HL-60 (cell line): ENCODE measurements around the gene GSK3B.

Experiments
- GABPA ChIP-seq: IDR thresholded peaks from 2 replicates; pipeline ENCODE4 v1.6.1; 2012; ENCODE audit warnings: low read depth
- POLR2AphosphoS5 ChIP-seq: IDR thresholded peaks from 2 replicates; pipeline ENCODE4 v1.6.1; 2012; ENCODE audit warnings: low read depth
- SPI1 ChIP-seq: IDR thresholded peaks from 2 replicates; pipeline ENCODE4 v1.6.1; 2012; ENCODE audit warnings: low read depth, mild to moderate bottlenecking, borderline replicate concordance
- TF ChIP-seq, protein P1 (sequence below): IDR thresholded peaks from one replicate; pipeline ENCODE4 v1.5.1; 2011; ENCODE audit warnings: low read length, control low read depth, inconsistent platforms; ENCODE audit not compliant: insufficient read depth
- TF ChIP-seq, protein P2 (sequence below): IDR thresholded peaks from 2 replicates; pipeline ENCODE4 v1.6.1; 2012; ENCODE audit warnings: low read depth; ENCODE audit not compliant: insufficient replicate concordance

DNA sequence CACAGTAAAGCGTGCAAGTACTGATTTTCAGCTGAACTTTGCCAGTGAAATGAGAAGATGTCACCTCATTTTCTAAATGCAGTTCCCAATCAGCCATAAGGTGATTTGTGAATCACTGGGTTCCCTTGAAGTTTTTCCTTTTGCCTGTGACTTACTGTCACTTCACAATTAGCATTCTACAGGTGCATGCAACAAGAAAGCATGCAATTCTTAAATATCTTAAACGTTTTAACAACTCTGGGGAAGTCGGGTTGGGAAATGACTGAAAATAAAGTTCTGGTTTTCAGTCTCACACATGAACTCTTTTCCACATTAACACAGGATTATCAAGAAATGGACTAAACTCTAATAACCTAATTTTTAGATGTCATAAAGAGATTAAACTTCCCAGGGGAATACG is 5.2 kb downstream of the GSK3B start:
- TF ChIP-seq, protein P1, sequence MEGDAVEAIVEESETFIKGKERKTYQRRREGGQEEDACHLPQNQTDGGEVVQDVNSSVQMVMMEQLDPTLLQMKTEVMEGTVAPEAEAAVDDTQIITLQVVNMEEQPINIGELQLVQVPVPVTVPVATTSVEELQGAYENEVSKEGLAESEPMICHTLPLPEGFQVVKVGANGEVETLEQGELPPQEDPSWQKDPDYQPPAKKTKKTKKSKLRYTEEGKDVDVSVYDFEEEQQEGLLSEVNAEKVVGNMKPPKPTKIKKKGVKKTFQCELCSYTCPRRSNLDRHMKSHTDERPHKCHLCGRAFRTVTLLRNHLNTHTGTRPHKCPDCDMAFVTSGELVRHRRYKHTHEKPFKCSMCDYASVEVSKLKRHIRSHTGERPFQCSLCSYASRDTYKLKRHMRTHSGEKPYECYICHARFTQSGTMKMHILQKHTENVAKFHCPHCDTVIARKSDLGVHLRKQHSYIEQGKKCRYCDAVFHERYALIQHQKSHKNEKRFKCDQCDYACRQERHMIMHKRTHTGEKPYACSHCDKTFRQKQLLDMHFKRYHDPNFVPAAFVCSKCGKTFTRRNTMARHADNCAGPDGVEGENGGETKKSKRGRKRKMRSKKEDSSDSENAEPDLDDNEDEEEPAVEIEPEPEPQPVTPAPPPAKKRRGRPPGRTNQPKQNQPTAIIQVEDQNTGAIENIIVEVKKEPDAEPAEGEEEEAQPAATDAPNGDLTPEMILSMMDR, result no peak
- no peak for TF ChIP-seq POLR2AphosphoS5
- TF ChIP-seq, protein P2, sequence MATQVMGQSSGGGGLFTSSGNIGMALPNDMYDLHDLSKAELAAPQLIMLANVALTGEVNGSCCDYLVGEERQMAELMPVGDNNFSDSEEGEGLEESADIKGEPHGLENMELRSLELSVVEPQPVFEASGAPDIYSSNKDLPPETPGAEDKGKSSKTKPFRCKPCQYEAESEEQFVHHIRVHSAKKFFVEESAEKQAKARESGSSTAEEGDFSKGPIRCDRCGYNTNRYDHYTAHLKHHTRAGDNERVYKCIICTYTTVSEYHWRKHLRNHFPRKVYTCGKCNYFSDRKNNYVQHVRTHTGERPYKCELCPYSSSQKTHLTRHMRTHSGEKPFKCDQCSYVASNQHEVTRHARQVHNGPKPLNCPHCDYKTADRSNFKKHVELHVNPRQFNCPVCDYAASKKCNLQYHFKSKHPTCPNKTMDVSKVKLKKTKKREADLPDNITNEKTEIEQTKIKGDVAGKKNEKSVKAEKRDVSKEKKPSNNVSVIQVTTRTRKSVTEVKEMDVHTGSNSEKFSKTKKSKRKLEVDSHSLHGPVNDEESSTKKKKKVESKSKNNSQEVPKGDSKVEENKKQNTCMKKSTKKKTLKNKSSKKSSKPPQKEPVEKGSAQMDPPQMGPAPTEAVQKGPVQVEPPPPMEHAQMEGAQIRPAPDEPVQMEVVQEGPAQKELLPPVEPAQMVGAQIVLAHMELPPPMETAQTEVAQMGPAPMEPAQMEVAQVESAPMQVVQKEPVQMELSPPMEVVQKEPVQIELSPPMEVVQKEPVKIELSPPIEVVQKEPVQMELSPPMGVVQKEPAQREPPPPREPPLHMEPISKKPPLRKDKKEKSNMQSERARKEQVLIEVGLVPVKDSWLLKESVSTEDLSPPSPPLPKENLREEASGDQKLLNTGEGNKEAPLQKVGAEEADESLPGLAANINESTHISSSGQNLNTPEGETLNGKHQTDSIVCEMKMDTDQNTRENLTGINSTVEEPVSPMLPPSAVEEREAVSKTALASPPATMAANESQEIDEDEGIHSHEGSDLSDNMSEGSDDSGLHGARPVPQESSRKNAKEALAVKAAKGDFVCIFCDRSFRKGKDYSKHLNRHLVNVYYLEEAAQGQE, result no peak
- TF ChIP-seq GABPA, result no peak
- TF ChIP-seq SPI1, result no peak
